LNCAP (cell line): ENCODE measurements around the gene PIGB.

Source experiments
- CTCF ChIP-seq: fragments of 450-650 bp; IDR thresholded peaks from 2 replicates; pipeline ENCODE4 v1.5.1; 2017; ENCODE audit warnings: mild to moderate bottlenecking

Gene PIGB

DNA sequence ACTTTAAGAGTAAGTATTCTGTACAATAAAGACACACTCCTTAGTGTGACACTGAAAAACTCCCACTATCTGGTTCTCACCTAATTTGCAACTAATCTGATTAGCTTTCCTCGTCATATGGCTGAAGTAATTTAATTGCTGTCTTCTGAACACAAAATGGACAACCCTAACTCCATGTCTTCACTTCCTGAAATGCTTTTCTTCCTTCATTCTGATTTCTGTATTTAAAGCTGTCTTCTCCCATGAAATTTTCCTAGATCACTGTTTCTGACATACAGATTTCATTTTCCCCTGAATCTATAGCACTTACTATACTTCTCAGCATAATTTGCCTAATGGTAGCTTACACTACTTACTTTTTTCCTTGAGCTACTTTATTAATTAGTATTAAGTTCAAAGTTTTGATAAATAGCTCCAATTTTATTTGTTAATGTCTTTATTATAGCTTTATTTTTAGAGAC is 82.8 kb downstream of the PIGB start:
- no peak for TF ChIP-seq CTCF

DNA sequence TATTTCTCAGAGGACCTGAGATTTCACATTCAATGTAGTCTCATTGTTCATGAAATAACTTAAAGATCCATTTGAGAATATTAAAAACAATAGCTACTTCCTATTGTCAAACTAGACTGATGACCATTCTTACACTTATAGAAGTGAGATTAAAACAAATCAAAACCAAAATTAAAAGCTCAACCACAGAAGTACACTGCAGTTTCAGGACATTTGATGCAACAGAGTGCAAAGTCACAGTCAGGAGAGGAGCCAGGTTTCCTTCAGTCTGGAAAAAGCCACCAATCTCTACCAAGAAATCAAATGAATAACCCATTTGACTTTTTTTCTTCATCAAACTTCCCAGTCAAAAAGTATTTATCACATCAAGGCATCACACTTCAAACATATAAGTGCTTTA is 83.7 kb downstream of the PIGB start:
- TF ChIP-seq CTCF, result no peak

DNA sequence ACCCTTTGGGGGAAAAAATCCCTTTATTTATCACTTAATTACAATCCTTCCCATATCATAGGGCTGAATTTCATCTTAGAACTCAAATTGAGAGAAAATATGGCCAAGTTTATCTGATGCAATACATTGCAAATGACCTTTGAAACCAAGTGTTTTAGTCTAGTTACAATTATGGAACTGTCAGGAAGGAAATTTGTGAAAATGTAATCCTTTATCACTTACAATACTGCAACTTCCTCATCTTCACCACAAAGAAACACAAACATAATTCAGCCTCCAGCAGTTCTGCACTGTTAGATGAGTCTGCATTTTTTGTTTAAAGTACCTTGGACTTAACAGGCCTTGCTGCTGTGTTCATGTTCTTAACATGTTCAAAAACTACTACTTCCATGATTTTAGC is 84.5 kb downstream of the PIGB start:
- TF ChIP-seq CTCF, result no peak
